ENCODE data around the gene C6.

GRCh38 chr5:41212935-41213334, 397 bp downstream of the C6 start:
- TF ChIP-seq POLR2A (IDR thresholded peaks at IDR 0.05) (no peak), CTCF (IDR thresholded peaks at IDR 0.05) (no peak)
